Psoas muscle (tissue), 8 donors: ENCODE measurements around the gene PARL. TPM values are rescaled to one million over a fixed set of nuclear protein-coding genes. Genes with fewer than 3 reads are reported as not detected.

Experiments
- ATAC-seq, 4 donors: fragments of 200-7000 bp; cut with Tn5 transposase; one replicate each; pipeline ENCODE4 v1.9.1; 2020; ENCODE audit warnings: moderate library complexity in 3 of 4, mild to moderate bottlenecking in 2 of 4
- DNase-seq, 2 donors: peaks; one replicate each; pipeline ENCODE4 v3.0.0-alpha.2; 2020
- H3K27ac ChIP-seq: fragments of 200-600 bp; one replicate; pipeline ENCODE4 v1.8.0; 2022
- H3K27me3 ChIP-seq, 3 donors: fragments of 200-600 bp in 1 of 3; one replicate each; pipeline versions ENCODE4 v1.6.1 to v1.8.0; 2013 to 2022; ENCODE audit warnings: low read length in 2 of 3, mild to moderate bottlenecking in 2 of 3, moderate library complexity in 1 of 3; ENCODE audit not compliant: insufficient read depth in 3 of 3
- H3K36me3 ChIP-seq, 2 donors: fragments of 200-600 bp in 1 of 2; one replicate each; pipeline versions ENCODE4 v1.6.1 to v1.8.0; 2013 to 2022; ENCODE audit warnings: low read depth in 1 of 2, mild to moderate bottlenecking in 1 of 2, moderate library complexity in 1 of 2; ENCODE audit not compliant: insufficient read depth in 1 of 2
- H3K4me1 ChIP-seq: fragments of 200-600 bp; one replicate; pipeline ENCODE4 v1.8.0; 2022
- H3K4me3 ChIP-seq: fragments of 200-600 bp; one replicate; pipeline ENCODE4 v1.8.0; 2022; ENCODE audit warnings: mild to moderate bottlenecking
- H3K9me3 ChIP-seq: fragments of 200-600 bp; one replicate; pipeline ENCODE4 v1.8.0; 2022
- CTCF ChIP-seq: fragments of 200-600 bp; IDR thresholded peaks from one replicate; pipeline ENCODE4 v1.8.0; 2022; ENCODE audit warnings: antibody characterized with exemption
- WGBS, 3 donors: extraction: QIAGEN DNeasy Blood & Tissue Kit; methylation state at CpG; one replicate each; pipeline versions ENCODE4 v1.1.6 to v1.1.7; 2013; 5-methylcytosine and 5-hydroxymethylcytosine counted together
- intact Hi-C, 2 donors: fragments of 100-400 bp; cut with DNase I; formaldehyde crosslinking; loops; one replicate each; pipeline versions ENCODE4 v1.11.0 to v1.14.2; 2022
- polyA plus RNA-seq, 3 donors: library from polyadenylated mRNA; stranded (reverse); fragments of 200-250 nt; gene quantifications; one replicate each; pipeline ENCODE4 v1.2.3, GENCODE V29; 2013
- total RNA-seq, 4 donors: library from RNA; stranded (reverse); fragmentation: NEBNext Ultra II Directional in 2 of 4; extraction: Animal tissue kit (Norgen Biotek cat#: 25700) in 2 of 4; gene quantifications; one replicate each; pipeline versions ENCODE4 v1.2.1 to v1.2.4, GENCODE V29; 2021 to 2023
- donor health status: healthy with polysubstance abuse.
- donor health status: DM: no; HTN: no; CAD: no; lungs with moderate emphysema.
- donor health status: Bipolar disorder and iron deficiency.
- donor health status: healthy.
- donor health status: DM: yes; HTN: yes; CAD: no.
- donor health status: DM: no; HTN: no; CAD: no.
- donor health status: DM: no; HTN: no; CAD: no.
- donor health status: DM: yes; HTN: yes; CAD: no.

Gene PARL
- total and polyA plus RNA-seq, 7 donors = 30.3 to 77.1 (median 61.4) TPM

GRCh38 chr3:183810643-183811594, 73.8 kb downstream of the PARL start:
- no peak for DNase-seq

GRCh38 chr3:183809270-183809669, 75.4 kb downstream of the PARL start:
- intact Hi-C loops = no loop called here
- no peaks in the 10 kb centered on the region for H3K27me3 ChIP-seq
- ATAC-seq (no peak), DNase-seq (no peak)
- no peak overlapping the region for H3K4me3 ChIP-seq
- H3K27ac ChIP-seq = no peak overlapping the region
- 88 to 94% (median 92%) methylated on average over 5 of the region's 5 CpGs for WGBS, 3 donors
- H3K4me1 ChIP-seq = peaks cover 6% of the 10 kb centered on the region
- TF ChIP-seq CTCF = no peak
- H3K9me3 ChIP-seq = no peaks in the 10 kb centered on the region
- H3K36me3 ChIP-seq = peaks cover 16 to 73% of the 10 kb centered on the region in 2 donors

More at GRCh38 chr3:183810643-183811594, 73.8 kb downstream of the PARL start:
- Histone ChIP-seq H3K27me3 (no peaks in the 10 kb centered on the region), H3K4me3 (no peak overlapping the region), H3K27ac (no peak overlapping the region), H3K36me3 (peaks cover 16 to 70% of the 10 kb centered on the region in 2 donors), H3K4me1 (peaks cover 6% of the 10 kb centered on the region), H3K9me3 (no peaks in the 10 kb centered on the region)
- 90 to 93% (median 92%) methylated on average over 24 of the region's 24 CpGs for WGBS, 3 donors
- no peak for ATAC-seq
- TF ChIP-seq CTCF = no peak
- intact Hi-C loops = no loop called here

- Histone ChIP-seq H3K9me3 (no peaks in the 10 kb centered on the region), H3K27me3 (no peaks in the 10 kb centered on the region), H3K27ac (no peak overlapping the region), H3K4me1 (peaks cover 4% of the 10 kb centered on the region), H3K36me3 (peaks cover 16 to 82% of the 10 kb centered on the region in 2 donors), H3K4me3 (no peak overlapping the region)
- ATAC-seq (peak in 1 of 4 donors; percentile 24), DNase-seq (no peak)
- 38 to 75% (median 59%) methylated on average over 11 of the region's 11 CpGs for WGBS, 3 donors
- intact Hi-C loops = no loop called here
- TF ChIP-seq CTCF = no peak
These were observed 76.3 kb downstream of the PARL start for GRCh38 chr3:183808355-183808754.

- DNase-seq (no peak), ATAC-seq (no peak)
- peaks cover 2% of the 10 kb centered on the region for H3K4me1 ChIP-seq
- H3K27me3 ChIP-seq = no peaks in the 10 kb centered on the region
- H3K27ac ChIP-seq = no peak overlapping the region
- intact Hi-C loops = no loop called here
- no peaks in the 10 kb centered on the region for H3K9me3 ChIP-seq
- no peak for TF ChIP-seq CTCF
- no peak overlapping the region for H3K4me3 ChIP-seq
- H3K36me3 ChIP-seq = peaks cover 16 to 87% of the 10 kb centered on the region in 2 donors
- WGBS, 3 donors = 94 to 96% (median 95%) methylated on average over 12 of the region's 12 CpGs
These were observed 76.8 kb downstream of the PARL start for GRCh38 chr3:183807881-183808280.
